C4-2B (cell line): ENCODE results near the gene ARHGAP26.

Source experiments
- H3K27ac ChIP-seq: fragments of 450-650 bp; 2 replicates; pipeline ENCODE4 v1.5.1; 2017
- CTCF ChIP-seq: fragments of 450-650 bp; conservative IDR thresholded peaks from 2 replicates; pipeline ENCODE4 v1.5.1; 2017; ENCODE audit warnings: mild to moderate bottlenecking
- ZFX ChIP-seq: fragments of 450-650 bp; IDR thresholded peaks from 2 replicates; pipeline ENCODE4 v1.6.1; 2017

Gene ARHGAP26

GRCh38 chr5:143220748-143221251 is 450.6 kb downstream of the ARHGAP26 start:
- H3K27ac ChIP-seq: no peak overlapping the region
- TF ChIP-seq ZFX (no peak), CTCF (no peak)

- H3K27ac ChIP-seq: no peak overlapping the region
- TF ChIP-seq ZFX: no peak
- TF ChIP-seq CTCF: no peak
These were observed 452.4 kb downstream of the ARHGAP26 start for GRCh38 chr5:143222287-143223231.

- TF ChIP-seq CTCF: no peak
- no peak for TF ChIP-seq ZFX
- H3K27ac ChIP-seq: no peak overlapping the region
These were observed 454.5 kb downstream of the ARHGAP26 start for GRCh38 chr5:143224672-143225071.

- TF ChIP-seq CTCF (no peak), ZFX (no peak)
These were observed 455.3 kb downstream of the ARHGAP26 start for GRCh38 chr5:143225511-143225910.

GRCh38 chr5:143226361-143226760 is 456.2 kb downstream of the ARHGAP26 start:
- TF ChIP-seq CTCF (no peak), ZFX (no peak)
- no peak overlapping the region for H3K27ac ChIP-seq

More at GRCh38 chr5:143225511-143225910, 455.3 kb downstream of the ARHGAP26 start:
- no peak overlapping the region for H3K27ac ChIP-seq

GRCh38 chr5:143226872-143227271 is 456.7 kb downstream of the ARHGAP26 start:
- TF ChIP-seq CTCF (no peak), ZFX (no peak)
- H3K27ac ChIP-seq: no peak overlapping the region

GRCh38 chr5:143227301-143227700 is 457.1 kb downstream of the ARHGAP26 start:
- no peak overlapping the region for H3K27ac ChIP-seq
- no peak for TF ChIP-seq CTCF
- TF ChIP-seq ZFX: no peak
